Nephron (organoid): ENCODE data around the gene ZNF385C.

Source experiments
- H3K27ac Mint-ChIP-seq, 3 experiments: 2 replicates each; pipeline ENCODE4 v1.8.0; 2020; ENCODE audit warnings: mixed read lengths in 3 of 3, mild to moderate bottlenecking in 2 of 3, moderate library complexity in 1 of 3
- H3K27me3 Mint-ChIP-seq: 2 replicates; pipeline ENCODE4 v1.8.0; 2021; ENCODE audit warnings: low read depth, mild to moderate bottlenecking, moderate library complexity, mixed read lengths
- H3K36me3 Mint-ChIP-seq: 2 replicates; pipeline ENCODE4 v1.8.0; 2020; ENCODE audit warnings: low read depth, mixed read lengths
- H3K4me1 Mint-ChIP-seq: 2 replicates; pipeline ENCODE4 v1.8.0; 2020; ENCODE audit warnings: mixed read lengths
- H3K4me3 Mint-ChIP-seq, 3 experiments: 2 replicates each; pipeline ENCODE4 v1.8.0; 2020; ENCODE audit warnings: mild to moderate bottlenecking in 3 of 3, mixed read lengths in 3 of 3, moderate library complexity in 2 of 3
- H3K9me3 Mint-ChIP-seq: 2 replicates; pipeline ENCODE4 v1.8.0; 2020; ENCODE audit warnings: mixed read lengths
- CTCF ChIP-seq, 3 experiments: fragments of 200-600 bp; sonication (generic); IDR thresholded peaks; one replicate each; pipeline ENCODE4 v1.5.0; 2021; ENCODE audit warnings: antibody characterized with exemption in 3 of 3; ENCODE audit not compliant: unreplicated experiment in 3 of 3

ZNF385C gene

GRCh38 chr17:42088736-42089135, 9.5 kb downstream of the ZNF385C start:
- no peak overlapping the region for H3K4me3 Mint-ChIP-seq

GRCh38 chr17:42087736-42088705, 10.3 kb downstream of the ZNF385C start:
- Mint-ChIP-seq H3K27me3 (peaks cover 4% of the 10 kb centered on the region), H3K4me1 (peaks cover 29% of the 10 kb centered on the region), H3K27ac (peak overlapping the region in 1 of 3 experiments; percentile 50), H3K9me3 (no peaks in the 10 kb centered on the region), H3K4me3 (no peak overlapping the region), H3K36me3 (no peaks in the 10 kb centered on the region)
- no peak for TF ChIP-seq CTCF (IDR thresholded peaks at IDR 0.05; ENCODE audit: unreplicated experiment in 3 of 3)

More at GRCh38 chr17:42088736-42089135, 9.5 kb downstream of the ZNF385C start:
- Mint-ChIP-seq H3K4me1 (peaks cover 29% of the 10 kb centered on the region), H3K9me3 (no peaks in the 10 kb centered on the region), H3K27me3 (peaks cover 4% of the 10 kb centered on the region), H3K36me3 (no peaks in the 10 kb centered on the region), H3K27ac (no peak overlapping the region)
- TF ChIP-seq CTCF (IDR thresholded peaks at IDR 0.05; ENCODE audit: unreplicated experiment in 3 of 3): no peak

- H3K36me3 Mint-ChIP-seq: no peaks in the 10 kb centered on the region
- no peak for TF ChIP-seq CTCF (IDR thresholded peaks at IDR 0.05; ENCODE audit: unreplicated experiment in 3 of 3)
These were observed 11.1 kb downstream of the ZNF385C start for GRCh38 chr17:42087042-42087701.

GRCh38 chr17:42081516-42082129, 16.6 kb downstream of the ZNF385C start:
- no peaks in the 10 kb centered on the region for H3K36me3 Mint-ChIP-seq
- H3K27ac Mint-ChIP-seq: no peak overlapping the region
- H3K9me3 Mint-ChIP-seq: no peaks in the 10 kb centered on the region
- no peak overlapping the region for H3K4me3 Mint-ChIP-seq
- peaks cover 13% of the 10 kb centered on the region for H3K4me1 Mint-ChIP-seq
- TF ChIP-seq CTCF (IDR thresholded peaks at IDR 0.05; ENCODE audit: unreplicated experiment in 3 of 3): no peak
- peaks cover 6% of the 10 kb centered on the region for H3K27me3 Mint-ChIP-seq

More at GRCh38 chr17:42087042-42087701, 11.1 kb downstream of the ZNF385C start:
- Mint-ChIP-seq H3K27me3 (peaks cover 4% of the 10 kb centered on the region), H3K9me3 (no peaks in the 10 kb centered on the region), H3K4me1 (peaks cover 29% of the 10 kb centered on the region), H3K4me3 (no peak overlapping the region), H3K27ac (peak overlapping the region in 1 of 3 experiments; percentile 50)

- Mint-ChIP-seq H3K27ac (no peak overlapping the region), H3K36me3 (no peaks in the 10 kb centered on the region), H3K9me3 (no peaks in the 10 kb centered on the region), H3K4me1 (peaks cover 13% of the 10 kb centered on the region), H3K4me3 (no peak overlapping the region), H3K27me3 (peaks cover 16% of the 10 kb centered on the region)
- no peak for TF ChIP-seq CTCF (IDR thresholded peaks at IDR 0.05; ENCODE audit: unreplicated experiment in 3 of 3)
These were observed 18.7 kb downstream of the ZNF385C start for GRCh38 chr17:42079541-42079940.
